GM18526 (cell line): ENCODE measurements around the gene DPP10.

Source experiments
- POLR2A ChIP-seq: IDR thresholded peaks from 3 replicates; pipeline ENCODE4 v1.6.1; 2011; ENCODE audit not compliant: insufficient read length; ENCODE audit errors: extremely low read depth

DPP10 gene

GRCh38 chr2:115161771-115162493 is 719.5 kb downstream of the DPP10 start:
- no peak for TF ChIP-seq POLR2A

- TF ChIP-seq POLR2A: no peak
These were observed 720.3 kb downstream of the DPP10 start for GRCh38 chr2:115162494-115163293.

GRCh38 chr2:115163572-115163971 is 721.1 kb downstream of the DPP10 start:
- TF ChIP-seq POLR2A: no peak

GRCh38 chr2:115165529-115166109 is 723.2 kb downstream of the DPP10 start:
- TF ChIP-seq POLR2A: no peak

- no peak for TF ChIP-seq POLR2A
These were observed 726.0 kb downstream of the DPP10 start for GRCh38 chr2:115168457-115168856.

GRCh38 chr2:115169814-115170213 is 727.4 kb downstream of the DPP10 start:
- TF ChIP-seq POLR2A: no peak

GRCh38 chr2:115171751-115172150 is 729.3 kb downstream of the DPP10 start:
- no peak for TF ChIP-seq POLR2A

- no peak for TF ChIP-seq POLR2A
These were observed 732.2 kb downstream of the DPP10 start for GRCh38 chr2:115174651-115175050.

- no peak for TF ChIP-seq POLR2A
These were observed 740.7 kb downstream of the DPP10 start for GRCh38 chr2:115183144-115183543.

GRCh38 chr2:115190459-115190858 is 748.0 kb downstream of the DPP10 start:
- TF ChIP-seq POLR2A: no peak

- TF ChIP-seq POLR2A: no peak
These were observed 752.2 kb downstream of the DPP10 start for GRCh38 chr2:115194623-115195022.

- TF ChIP-seq POLR2A: no peak
These were observed 754.1 kb downstream of the DPP10 start for GRCh38 chr2:115196587-115196986.

- TF ChIP-seq POLR2A: no peak
These were observed 757.5 kb downstream of the DPP10 start for GRCh38 chr2:115199966-115200365.

- TF ChIP-seq POLR2A: no peak
These were observed 758.9 kb downstream of the DPP10 start for GRCh38 chr2:115201386-115201785.

GRCh38 chr2:115208493-115209164 is 766.2 kb downstream of the DPP10 start:
- no peak for TF ChIP-seq POLR2A
